SK-N-MC (cell line): ENCODE results near the gene CAPN12.

ENCODE experiments used
- EZH2 ChIP-seq: fragments of 200-600 bp; sonication (generic); IDR thresholded peaks from one replicate; pipeline ENCODE4 v1.6.1; 2017; ENCODE audit warnings: antibody characterized with exemption
- POLR2AphosphoS5 ChIP-seq: IDR thresholded peaks from 2 replicates; pipeline ENCODE4 v1.6.1; 2012; ENCODE audit warnings: mild to moderate bottlenecking, low read depth, low read length, borderline replicate concordance

DNA sequence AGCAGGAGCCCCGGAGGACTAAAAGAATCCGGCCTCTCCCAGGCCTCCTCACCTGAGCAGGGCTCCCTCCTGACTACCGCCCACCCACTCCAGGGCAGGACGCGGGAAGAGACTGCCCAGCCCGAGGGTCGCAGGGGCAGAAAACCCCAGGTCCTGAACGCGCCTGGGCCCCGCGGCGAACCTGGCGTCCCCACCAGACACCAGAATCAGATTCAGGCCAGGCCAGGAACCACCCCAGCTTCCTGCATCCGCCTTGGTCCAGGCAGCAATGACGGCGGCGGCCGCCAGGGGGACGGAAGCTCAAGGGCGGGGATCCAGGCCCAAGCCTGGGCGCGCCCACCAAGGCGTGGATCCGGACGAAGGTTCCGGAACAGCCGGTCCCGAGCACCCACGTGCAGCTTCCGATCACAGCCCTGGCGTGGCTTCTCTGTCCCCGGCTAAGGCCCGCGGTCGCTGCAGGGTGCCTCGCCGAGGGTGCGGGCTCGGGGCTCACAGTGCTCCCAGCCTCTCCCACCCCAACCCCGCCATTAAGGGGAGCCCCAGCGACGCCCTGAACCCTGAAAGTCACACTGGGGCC is 25.4 kb upstream of the CAPN12 start:
- no peak for TF ChIP-seq EZH2
- no peak for TF ChIP-seq POLR2AphosphoS5
